ENCODE results near the gene PRMT1. TPM values are rescaled to one million over a fixed set of nuclear protein-coding genes. Genes with fewer than 3 reads are reported as not detected.

PRMT1 gene
- total and polyA plus RNA-seq, 2 of the 13 experiments (the other 11 are each of a cell fraction or from before 2014, with no cell fraction given): 324 to 374 TPM

GRCh38 chr19:49640113-49640898, 36.8 kb upstream of the PRMT1 start, which contains the start of gene RRAS (continued):
- peak; percentile 95; the same call in 1 of the 2 replicates for TF ChIP-seq SP4 (CRISPR knock-in tag; IDR thresholded peaks at IDR 0.05)
- TF ChIP-seq IRX3 (CRISPR knock-in tag; IDR thresholded peaks at IDR 0.05; ENCODE audit: borderline replicate concordance, low read depth): no peak
- TF ChIP-seq HIVEP1 (CRISPR knock-in tag; IDR thresholded peaks at IDR 0.05): peak; percentile 79; the same call in 1 of the 2 replicates
- no peak for TF ChIP-seq SOX6 (IDR thresholded peaks at IDR 0.05)
- TF ChIP-seq SOX6 (CRISPR knock-in tag; IDR thresholded peaks at IDR 0.05): peak; percentile 47
- TF ChIP-seq ZEB1 (IDR thresholded peaks at IDR 0.05; ENCODE audit: insufficient replicate concordance, low read depth): peak; percentile 63
- no peak for TF ChIP-seq HOXA7 (CRISPR knock-in tag; IDR thresholded peaks at IDR 0.05)
- peak; percentile 73; the same call in 1 of the 2 replicates for TF ChIP-seq NCOR1 (IDR thresholded peaks at IDR 0.05; ENCODE audit: borderline replicate concordance, low read length)
- peak; percentile 72; the same call in 1 of the 2 replicates for TF ChIP-seq PHF20 (CRISPR knock-in tag; IDR thresholded peaks at IDR 0.05)
- TF ChIP-seq TBL1XR1 (IDR thresholded peaks at IDR 0.05; ENCODE audit: borderline replicate concordance, low read length, partially characterized antibody): peak; percentile 30
- TF ChIP-seq MAF1 (CRISPR knock-in tag; IDR thresholded peaks at IDR 0.05; ENCODE audit: borderline replicate concordance): no peak
- no peak for TF ChIP-seq ZNF17 (CRISPR knock-in tag; IDR thresholded peaks at IDR 0.05)
- TF ChIP-seq TBX2 (CRISPR knock-in tag; IDR thresholded peaks at IDR 0.05; ENCODE audit: borderline replicate concordance): peak; percentile 75; the same call in 1 of the 2 replicates
- no peak for TF ChIP-seq CEBPZ (IDR thresholded peaks at IDR 0.05; ENCODE audit: low read length)
- TF ChIP-seq GLI4 (CRISPR knock-in tag; IDR thresholded peaks at IDR 0.05; ENCODE audit: borderline replicate concordance): no peak
- no peak for TF ChIP-seq ZMYM2 (CRISPR knock-in tag; IDR thresholded peaks at IDR 0.05)
- TF ChIP-seq NCOA2 (CRISPR knock-in tag; IDR thresholded peaks at IDR 0.05): peak; percentile 49; the same call in 1 of the 2 replicates
- TF ChIP-seq ZNF598 (CRISPR knock-in tag; IDR thresholded peaks at IDR 0.05; ENCODE audit: borderline replicate concordance): no peak
- TF ChIP-seq ZNF800 (CRISPR knock-in tag; IDR thresholded peaks at IDR 0.05): no peak; the same call in 1 of the 2 replicates
- TF ChIP-seq POLR2AphosphoS5 (IDR thresholded peaks at IDR 0.05; ENCODE audit: low read depth, low read length): peak; percentile 86
- TF ChIP-seq THRA (CRISPR knock-in tag; IDR thresholded peaks at IDR 0.05; ENCODE audit: borderline replicate concordance): peak; percentile 44; the same call in 1 of the 2 replicates
- peak; percentile 75; the same call in 1 of the 2 replicates for TF ChIP-seq ZFP36L1 (CRISPR knock-in tag; IDR thresholded peaks at IDR 0.05)

Data from HepG2 (cell line).